T47D (cell line): Measurements from ENCODE around the gene FBLN2.
"Not testable (repeated sequence)": the region's sequence is repeated elsewhere in the genome, so short reads cannot be mapped to it uniquely, and the experiment has no call there.

Source experiments
- DNase-seq, 2 experiments: peaks; one replicate each; pipeline versions ENCODE4 v3.0.0 to v3.0.0-alpha.2; 2011 to 2012; ENCODE audit warnings: low read depth in 1 of 2, low spot score in 1 of 2
- JUND ChIP-seq: IDR thresholded peaks from 2 replicates; pipeline ENCODE4 v1.6.1; 2012; ENCODE audit warnings: low read depth
- in situ Hi-C: cut with HindIII; loops from 2 replicates; pipeline ENCODE4 v1.10.0; 2016; ENCODE audit warnings: low sequenced_read_pairs, low pct_unique_long_range_greater_than_20kb

The FBLN2 gene

DNA sequence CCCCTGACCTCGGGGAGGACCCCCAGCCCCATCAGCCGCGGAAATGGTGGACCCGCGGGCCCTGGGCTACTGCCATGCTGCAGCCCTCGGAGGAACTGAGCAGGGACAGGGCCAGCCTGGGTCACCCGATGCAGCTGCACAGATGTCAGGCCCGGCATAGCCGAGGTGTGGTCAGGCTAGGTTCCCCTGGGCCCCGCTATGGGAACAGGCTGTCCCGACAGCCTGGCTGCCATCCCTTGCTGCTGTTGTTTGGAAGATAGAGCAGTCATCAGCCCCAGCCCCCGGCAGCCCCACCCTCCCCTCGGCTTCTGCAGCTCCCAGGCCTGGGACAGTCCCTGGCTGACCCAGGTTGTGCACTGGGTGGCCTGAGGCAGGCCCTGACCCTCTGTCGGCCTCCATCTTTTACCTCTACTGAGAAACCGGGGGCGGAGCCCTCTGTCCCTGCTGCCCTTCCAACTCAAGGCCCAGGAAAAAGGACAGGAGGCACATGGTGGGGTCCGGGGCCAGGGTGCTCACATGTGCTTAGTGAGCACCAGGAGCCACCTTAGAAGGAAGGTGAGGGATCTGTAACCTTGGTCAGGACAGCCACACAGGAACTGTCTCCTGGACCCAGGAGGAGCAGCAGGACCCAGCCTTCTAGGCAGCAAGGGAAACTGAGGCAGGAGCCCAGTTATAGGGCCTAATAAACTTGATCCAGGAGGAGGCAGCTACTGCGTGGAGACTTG lies 31.5 kb upstream of the FBLN2 start:
- no peak for DNase-seq
- TF ChIP-seq JUND: no peak
- in situ Hi-C loops: no loop called here

DNA sequence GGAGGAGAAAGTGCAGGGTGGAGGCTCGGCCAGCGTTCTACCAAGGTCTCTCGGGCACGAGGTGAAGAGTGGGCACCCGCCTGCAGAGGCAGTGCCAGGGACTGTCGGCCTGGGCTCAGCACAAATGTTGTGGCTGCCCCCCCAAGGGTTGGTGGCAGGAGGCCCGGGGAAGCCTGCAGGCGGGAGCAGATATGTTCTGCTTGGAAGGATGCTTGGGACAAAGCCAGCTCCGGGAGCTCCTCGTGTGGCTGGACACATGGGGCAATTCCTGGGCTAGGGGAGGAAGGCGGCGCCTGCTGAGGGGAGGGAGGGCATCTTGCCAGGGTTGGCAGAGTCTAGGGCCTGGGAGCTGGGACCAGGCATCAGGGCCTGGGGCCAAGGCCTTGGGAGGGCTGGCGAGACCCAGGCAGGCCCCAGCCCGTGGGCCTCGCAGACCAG lies 30.4 kb upstream of the FBLN2 start:
- DNase-seq: no peak
- in situ Hi-C loops: no loop called here
- TF ChIP-seq JUND: no peak

DNA sequence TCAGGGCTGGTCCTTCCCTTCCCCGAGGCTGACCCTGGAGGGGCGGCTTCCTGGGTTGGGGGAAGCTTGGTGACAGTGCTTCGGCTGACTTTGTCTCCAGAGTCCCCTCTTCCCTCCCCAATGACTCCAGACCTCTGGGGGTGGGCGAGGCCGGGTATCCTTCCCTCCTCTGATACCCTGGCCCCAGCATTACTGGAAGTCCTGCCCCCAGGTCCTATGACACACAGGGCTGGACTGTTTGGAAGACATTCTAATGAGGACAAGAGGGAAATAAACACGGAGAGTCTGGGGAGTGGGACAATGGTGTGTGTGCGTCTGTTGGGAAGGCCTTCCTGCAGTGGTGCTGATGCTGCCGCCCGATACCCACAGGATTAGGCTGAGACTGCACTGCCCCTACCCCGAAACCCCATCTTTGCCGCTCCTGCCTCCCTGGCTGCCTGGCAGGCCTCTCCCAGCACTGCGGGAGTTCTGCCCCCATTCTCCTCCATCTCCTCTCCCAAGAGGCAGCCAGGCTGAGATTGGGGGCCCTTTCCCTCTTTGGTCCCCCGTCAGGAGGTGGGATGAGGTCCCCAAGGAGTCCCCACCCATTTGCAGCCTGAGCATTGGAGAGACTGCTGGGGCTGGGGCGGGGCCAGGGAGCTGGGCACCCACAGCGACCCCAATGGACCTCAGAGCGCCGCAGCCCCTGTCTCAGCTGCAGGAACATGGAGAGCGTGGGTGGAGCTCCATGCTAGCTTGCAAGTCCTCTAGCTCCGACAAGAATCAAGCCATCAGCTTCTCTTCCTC lies 29.7 kb upstream of the FBLN2 start:
- DNase-seq: no peak
- TF ChIP-seq JUND: no peak
- in situ Hi-C loops: no loop called here

DNA sequence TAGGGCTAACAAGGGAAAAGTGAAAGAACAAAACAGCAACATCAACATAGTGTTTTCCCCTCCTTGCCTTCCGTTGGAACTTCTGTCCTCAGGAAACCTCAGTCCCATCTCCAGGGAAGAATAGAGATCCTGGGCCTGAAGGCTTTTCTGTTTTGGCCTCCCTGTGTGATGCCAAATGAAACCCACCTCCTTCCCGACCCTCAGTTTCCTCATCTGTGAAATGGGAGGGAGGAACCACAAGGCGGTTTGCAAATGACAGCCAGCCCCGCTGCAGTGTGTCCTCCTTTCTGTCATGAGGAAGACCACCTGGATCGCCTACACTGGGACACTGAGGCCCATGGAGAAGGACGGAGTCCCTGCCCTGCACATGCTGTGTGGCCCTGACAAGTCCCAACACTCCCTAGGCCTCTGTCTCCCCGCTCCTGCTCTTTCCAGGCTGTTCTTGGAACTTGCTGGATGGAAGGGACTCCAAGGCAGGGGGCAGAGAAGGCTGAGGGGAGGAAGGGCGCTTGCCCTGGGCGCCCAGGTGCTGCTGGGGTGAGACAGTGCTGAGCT lies 28.5 kb upstream of the FBLN2 start:
- in situ Hi-C loops: no loop called here
- no peak for DNase-seq
- no peak for TF ChIP-seq JUND

DNA sequence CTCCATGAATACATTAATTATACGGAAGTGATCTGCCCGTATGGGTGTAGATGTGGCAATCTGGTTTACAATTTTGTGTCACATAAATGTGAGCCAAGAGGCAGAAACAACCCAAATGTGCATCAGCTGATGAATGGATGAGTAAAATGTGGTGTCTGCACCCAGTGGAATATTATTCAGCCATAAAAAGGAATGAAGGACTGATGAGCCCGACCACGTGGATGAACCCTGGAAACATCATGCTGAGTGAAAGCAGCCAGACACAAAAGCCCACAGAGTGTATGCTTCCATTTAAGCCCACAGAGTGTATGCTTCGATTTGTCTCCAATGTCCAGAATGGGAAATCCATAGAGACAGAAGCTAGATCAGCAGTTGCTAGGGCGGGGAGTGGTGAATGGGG lies 27.6 kb upstream of the FBLN2 start:
- in situ Hi-C loops: no loop called here
- no peak for DNase-seq
- TF ChIP-seq JUND: no peak

DNA sequence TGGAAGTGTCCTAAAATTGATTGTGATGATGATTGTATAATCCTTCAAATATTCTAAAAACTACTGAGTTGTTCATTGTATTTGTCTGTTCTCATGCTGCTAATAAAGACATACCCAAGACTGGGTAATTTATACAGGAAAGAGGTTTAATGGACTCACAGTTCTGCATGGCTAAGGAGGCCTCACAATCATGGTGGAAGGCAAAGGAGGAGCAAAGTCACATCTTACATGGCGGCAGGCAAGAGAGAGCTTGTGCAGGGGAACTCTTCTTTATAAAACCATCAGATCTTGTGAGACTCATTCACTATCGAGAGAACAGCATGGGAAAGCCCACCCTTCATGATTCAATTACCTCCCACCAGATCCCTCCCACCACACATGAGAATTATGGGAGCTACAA lies 27.2 kb upstream of the FBLN2 start:
- in situ Hi-C loops, DNase-seq: not testable (repeated sequence)

DNA sequence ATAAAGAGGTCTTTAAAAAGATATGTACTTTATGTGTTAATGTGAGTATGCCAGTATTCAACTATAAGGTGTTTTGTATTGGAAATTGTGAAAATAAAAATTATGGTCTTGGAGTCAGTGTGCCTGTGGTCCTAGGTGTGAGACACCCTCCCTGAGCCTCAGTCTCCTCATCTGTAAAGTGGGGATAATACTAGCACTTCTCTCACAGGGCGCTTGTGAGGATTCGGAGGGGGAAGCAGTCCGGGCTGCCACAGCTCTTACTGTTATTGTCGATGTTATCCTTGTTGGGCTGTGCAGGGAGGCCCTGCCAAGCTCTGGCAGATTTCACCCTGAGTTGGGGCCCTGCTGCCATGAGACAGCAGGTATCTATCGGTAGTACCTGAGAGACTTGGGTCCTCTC lies 26.7 kb upstream of the FBLN2 start:
- no peak for TF ChIP-seq JUND
- in situ Hi-C loops: no loop called here
- no peak for DNase-seq

DNA sequence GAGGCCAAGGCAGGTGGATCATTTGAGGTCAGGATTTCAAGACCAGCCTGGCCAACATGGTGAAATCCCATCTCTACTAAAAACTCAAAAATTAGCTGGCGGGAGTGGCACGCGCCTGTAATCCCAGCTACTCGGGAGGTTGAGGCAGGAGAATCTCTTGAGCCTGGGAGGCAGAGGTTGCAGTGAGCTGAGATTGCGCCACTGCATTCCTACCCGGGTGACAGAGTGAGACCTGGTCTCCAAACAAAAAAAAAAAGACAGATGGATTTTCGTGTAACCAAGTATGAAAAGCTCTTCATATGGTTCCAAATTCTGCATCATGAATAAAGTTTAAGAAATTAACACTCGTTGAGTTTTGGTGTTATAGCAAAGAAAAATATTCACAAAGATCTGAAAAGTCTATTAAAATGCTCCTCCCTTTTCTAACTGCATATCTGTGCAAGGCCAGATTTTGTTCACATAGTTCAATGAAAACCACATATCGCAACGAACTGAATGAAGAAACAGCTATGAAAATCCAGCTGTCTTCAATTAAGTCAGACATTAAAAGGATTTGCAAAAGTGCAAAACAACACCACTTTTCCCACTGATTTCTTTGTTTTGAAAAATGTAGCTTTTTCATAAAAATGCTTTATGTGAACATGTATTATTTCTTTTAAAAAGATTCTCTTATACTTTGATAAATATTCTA lies 23.8 kb upstream of the FBLN2 start:
- no peak for TF ChIP-seq JUND
- no peak for DNase-seq
- in situ Hi-C loops: no loop called here

DNA sequence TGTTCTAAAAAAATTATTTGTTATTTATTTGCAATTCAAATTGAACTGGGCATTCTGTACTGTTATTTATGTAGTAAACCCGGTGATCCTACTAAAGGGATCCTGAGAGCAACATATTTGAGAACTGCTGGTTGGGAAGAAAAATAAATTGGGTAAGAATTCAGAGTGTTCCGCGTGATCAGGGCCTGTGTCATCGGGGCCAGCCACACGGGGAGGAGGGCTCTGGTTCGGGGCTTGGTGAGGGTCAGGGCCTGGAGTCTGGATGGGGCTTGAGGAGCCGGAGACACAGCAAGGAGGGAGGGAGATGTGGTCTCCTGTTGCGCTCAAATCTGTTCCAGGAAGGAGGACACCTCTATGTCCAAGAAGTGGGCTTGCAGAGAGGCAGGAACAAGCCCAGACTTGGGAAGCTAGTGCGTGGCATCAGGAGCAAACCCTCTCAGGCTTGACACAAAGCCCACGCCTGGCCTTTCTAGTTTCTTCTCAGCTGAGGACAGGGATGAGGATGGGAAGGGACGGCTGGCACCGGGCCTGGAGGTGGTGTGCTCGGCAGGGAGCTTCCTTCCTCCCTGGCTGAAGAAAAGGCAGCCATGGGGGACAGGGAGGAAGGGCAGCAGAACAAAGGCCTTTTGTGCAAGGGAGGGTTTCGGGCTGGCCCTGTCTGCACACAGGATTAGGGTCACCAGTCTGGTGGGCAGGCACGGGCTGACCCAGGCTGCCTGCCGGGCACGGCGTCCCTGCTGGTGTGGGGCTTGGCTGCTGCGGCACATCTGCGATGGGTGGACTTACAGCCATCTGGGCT lies 22.9 kb upstream of the FBLN2 start:
- DNase-seq: no peak
- in situ Hi-C loops: no loop called here
- no peak for TF ChIP-seq JUND

DNA sequence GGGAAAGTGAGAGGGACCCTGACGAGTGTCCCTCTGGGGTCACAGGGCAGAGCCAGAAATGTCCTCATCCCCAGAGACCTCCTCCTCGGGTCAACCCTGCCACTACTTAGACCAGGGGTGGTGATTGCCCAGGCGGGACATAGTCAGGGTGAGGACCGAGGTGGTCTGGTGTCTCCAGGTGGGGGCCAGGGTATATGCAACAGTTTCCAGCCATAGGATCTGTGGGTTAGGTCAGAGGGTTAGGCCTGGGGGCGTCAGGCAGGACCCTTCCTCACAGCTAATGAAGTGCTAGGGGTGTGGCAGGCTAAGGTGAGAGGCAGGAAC lies 22.3 kb upstream of the FBLN2 start:
- in situ Hi-C loops: no loop called here
- no peak for TF ChIP-seq JUND
- DNase-seq: no peak

DNA sequence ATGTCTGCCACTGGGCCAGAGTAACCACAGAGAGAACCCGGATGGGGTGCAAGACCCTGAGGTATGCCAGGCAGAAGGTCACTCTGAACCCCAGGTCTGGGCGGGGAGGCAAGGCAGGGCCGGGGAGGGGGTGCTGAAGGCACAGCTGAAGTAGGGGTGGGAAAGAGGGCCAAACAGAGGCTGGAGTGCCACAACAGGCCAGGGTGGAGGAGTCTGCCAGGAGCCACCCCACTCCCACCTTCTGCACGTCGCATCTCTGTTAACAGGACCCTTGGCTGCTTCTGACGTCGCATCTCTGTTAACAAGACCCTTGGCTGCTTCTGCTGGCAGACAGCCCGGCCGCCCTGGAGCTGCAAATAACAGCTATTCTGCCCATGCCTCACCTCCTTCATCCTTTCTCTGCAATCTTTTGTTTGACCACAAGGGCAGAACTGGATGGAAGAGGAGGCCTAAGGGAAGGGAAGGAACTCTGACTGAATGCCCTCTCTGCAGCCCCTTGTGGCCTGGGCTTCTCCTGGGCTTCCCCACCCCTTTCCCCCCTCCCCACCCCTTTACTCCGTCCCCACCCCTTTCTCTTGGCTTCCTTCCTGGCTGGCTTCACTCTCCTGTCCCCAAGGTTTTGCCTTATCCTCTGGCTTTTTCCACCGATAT lies 20.6 kb upstream of the FBLN2 start:
- in situ Hi-C loops: no loop called here
- no peak for TF ChIP-seq JUND
- DNase-seq: peak in 1 of 2 experiments; percentile 50
